GM21723 (cell line): ENCODE data around the gene AFDN.

Source experiments
- ATAC-seq: cut with Tn5 transposase; IDR thresholded peaks from one replicate; pipeline ENCODE4 v1.9.1; 2021; ENCODE audit warnings: mild to moderate bottlenecking, moderate library complexity; ENCODE audit not compliant: unreplicated experiment

The AFDN gene

DNA sequence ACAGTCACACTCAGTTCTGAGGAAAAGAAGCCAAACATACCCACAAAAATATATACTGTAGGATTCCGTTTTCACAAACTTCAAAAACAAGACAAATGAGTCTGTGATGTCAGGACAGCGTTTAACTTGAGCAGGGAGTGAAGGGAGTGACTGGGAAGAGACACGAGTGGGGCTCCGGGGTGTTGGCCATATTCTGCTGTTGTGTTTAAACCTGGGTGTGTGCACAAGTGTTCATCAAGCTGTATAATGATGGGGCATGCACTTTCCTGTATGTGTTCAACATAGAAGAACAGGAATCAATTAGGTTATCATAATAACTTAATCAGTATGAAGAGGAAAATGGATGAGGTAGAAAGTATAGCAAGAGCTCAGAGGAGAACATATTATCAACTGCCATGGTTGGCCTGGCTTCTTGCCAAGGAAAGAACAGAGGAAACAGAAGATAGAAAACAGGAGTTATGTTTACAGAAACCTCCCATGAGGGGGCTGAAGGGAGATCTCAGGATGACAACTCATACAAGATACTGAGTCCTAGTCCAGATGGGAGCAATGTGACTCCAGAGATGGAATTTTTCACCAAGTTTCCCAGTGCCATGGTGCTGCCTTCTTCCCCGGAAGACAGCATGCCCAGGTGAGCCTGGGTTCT is 15.1 kb upstream of the AFDN start:
- no peak for ATAC-seq

DNA sequence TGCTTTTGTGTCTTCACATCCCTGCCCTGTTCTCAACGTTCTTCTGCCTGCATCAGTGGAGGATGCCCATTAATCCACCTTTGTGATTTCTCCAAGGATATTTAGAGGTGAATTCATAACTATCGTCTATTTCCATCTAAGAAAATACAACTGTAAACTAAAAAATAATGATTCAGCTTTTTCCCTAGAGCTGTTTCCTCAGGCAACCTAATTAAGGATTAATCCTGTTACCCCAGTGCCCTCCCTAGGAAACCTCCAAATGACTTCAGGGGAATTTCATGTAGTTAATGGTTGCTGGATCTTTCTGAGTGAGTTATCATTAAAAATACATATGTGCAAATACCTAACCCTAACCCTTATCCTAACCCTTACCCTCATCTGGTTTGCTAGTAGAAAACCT is 14.6 kb upstream of the AFDN start:
- no peak for ATAC-seq

DNA sequence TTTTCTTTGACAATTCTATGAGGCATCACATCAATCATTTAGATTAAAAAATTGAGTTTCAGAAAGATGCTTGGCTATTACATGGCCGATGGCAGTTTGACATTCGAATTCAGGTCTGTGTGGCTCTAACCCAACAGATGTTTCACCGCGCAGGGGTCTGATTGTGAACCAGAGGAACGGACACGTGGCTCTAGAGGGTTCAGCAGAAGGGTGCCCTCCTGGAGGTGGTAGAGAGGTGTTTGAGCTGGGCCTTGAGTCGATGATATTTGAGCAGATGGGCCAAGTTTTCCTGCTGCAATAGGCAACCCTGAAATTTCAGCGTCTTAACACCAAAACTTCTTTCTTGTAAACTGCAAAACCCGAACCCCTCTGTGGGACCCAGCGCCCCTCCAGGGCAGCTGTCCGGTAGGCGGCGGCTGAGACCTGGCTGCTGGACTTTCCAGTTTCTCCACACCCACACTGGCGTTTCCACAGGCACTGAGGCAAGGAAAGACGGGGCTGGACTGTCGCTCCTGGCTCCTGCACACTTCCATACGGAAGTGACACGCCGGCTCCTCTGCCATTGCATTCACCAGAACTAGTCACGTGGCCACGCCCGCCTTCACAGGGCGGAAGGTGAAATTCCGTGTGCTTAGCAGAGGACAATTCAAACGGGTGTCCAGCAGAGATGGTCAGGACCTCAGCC is 11.3 kb upstream of the AFDN start:
- no peak for ATAC-seq

DNA sequence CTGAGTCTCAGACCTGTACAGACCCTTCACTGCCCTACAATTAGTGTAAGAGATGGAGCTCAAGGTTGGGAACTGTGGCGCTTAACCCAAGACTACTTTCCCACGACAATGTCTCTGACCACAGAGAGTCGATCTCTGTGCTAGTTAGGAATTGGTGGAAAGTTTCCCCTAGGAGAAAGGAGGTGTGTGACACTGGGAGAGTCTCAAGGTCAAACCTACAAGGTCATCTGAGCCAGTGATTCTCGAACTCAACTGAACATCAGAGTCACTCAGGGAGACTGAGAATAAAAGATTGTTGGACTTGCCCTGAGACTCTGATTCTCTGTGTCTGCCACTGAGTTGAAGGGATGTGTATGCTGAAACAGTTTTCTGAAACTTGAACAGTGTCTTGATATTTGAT is 9.7 kb upstream of the AFDN start:
- no peak for ATAC-seq

DNA sequence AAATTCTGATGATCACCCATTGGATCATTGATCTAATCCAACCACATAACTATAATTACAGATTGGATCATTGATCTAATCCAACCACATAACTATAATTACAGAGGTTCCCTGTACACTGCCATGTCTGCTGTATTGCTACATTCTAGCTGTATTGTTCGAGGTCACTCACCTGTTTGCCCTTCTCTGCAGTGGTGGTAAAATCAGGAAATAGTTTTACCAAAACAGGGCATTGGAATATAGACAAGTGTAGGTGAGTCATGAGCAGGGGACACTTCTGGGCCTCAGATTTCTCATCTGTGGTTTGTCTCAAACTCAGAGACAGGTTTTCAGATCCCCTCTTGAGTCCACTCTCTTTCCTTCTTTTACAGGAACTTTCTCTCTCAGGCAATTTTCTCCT is 9.0 kb upstream of the AFDN start:
- no peak for ATAC-seq

DNA sequence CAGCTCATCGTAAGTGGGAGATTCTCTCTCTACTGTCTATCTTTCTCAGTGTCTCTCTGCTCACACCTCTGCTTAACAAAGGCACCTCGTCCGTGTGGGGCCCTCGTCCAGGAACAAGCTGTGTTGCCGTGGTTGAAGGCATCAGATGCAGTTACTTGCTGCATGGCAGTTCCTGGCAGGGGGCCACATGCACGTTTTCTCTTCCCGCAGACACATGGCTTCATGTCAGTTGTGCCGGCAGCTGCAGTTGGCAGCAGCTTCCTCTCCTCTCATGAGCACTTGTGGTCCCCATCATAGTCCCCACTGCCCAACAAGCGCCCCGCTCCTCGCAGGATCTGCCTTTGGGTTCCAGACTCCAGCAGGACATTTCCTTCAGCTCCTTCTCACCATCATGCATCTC is 7.1 kb upstream of the AFDN start:
- ATAC-seq: no peak

DNA sequence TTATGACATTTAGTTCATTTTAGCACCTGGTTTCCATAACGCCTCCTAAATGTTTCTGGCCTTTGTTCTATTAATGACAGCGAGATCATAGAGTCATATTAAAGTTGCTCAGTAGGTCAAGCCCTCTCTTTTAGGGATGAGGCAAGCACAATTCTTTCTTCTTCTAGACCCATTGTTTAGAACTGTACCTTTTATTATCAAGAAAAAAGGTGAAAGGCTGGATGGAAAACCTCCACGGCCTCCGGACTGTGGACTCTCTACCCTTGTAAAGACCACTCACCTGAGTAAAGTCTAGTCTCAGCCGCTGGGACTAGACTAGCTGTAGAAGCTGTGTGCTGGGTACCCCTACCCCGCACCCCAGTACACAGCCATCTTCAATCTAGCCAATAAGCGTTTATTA is 6.0 kb upstream of the AFDN start:
- ATAC-seq: no peak

DNA sequence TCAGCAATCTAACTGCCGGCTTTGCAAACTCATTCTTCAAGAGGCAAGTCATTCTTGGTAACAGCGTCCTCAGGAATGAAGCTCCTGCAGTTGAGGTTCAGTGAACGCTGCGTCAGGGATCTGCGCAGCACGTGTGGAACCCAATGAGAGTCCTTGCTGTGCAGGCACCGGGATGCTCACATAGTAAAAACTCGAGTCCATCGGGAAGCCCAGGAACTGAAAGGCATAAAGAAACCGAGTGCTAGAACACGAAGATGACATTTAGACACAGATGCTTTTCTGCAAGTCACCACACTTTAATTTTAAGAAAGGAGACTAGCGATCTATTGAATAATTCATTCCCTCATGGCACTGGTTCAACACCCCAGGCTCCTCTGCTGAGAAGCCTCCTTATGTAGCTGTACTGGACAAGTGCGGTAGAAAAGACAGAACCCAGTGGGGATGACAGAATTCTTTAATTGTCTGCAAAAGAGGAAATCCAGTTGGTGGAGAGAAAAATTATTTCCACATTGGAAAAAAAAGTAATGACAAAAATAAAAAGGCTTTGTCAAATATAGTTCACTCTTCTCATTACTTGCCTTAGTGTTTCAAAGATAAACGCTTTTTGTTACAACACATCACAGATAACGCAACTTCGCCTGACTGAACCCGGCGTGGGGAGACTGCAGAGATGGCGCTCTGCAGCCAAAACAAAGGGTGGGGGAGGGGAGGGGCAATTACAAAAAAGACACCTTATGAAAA is 1.9 kb upstream of the AFDN start:
- ATAC-seq: no peak

DNA sequence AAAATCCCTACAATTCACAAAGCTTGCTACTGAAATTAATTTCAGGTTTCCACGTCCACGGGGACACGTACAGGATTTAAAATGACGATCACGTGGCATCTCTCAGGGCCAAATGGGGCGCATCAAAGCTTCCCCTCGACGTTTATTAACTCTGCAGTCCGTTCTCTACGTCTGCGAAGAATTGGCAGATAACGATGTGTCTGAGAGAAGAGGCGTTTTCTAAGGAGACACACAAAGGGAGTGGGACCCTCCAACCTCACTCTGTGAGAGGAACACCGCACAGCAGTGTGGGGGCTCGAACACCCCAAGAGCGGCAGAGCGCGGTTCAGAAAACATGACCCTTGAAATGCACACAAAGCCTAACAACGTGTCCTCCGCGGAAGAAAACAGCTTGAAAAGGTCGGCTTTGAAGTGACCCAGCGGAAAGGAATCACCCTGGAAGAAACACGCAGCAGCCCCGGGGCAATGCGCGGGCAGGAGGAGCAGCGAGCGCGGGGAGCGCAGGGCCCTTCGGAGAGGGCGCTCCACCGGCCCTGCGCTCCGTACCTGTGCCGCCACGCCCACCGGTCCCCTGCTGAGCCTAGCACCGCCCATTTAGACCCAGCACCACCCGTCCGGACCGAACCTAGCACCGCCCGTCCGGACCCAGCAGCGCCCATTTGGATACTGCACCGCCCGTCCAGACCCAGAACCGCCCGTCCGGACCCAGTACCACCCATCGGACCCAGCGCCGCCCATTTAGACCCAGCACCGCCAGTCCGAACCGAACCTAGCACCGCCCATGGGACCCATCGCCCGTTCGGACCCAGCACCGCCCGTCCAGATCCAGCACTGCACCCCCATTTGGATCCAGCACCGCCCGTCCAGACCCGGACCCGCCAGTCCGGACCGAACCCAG is 1.1 kb upstream of the AFDN start:
- ATAC-seq: peak; percentile 30

DNA sequence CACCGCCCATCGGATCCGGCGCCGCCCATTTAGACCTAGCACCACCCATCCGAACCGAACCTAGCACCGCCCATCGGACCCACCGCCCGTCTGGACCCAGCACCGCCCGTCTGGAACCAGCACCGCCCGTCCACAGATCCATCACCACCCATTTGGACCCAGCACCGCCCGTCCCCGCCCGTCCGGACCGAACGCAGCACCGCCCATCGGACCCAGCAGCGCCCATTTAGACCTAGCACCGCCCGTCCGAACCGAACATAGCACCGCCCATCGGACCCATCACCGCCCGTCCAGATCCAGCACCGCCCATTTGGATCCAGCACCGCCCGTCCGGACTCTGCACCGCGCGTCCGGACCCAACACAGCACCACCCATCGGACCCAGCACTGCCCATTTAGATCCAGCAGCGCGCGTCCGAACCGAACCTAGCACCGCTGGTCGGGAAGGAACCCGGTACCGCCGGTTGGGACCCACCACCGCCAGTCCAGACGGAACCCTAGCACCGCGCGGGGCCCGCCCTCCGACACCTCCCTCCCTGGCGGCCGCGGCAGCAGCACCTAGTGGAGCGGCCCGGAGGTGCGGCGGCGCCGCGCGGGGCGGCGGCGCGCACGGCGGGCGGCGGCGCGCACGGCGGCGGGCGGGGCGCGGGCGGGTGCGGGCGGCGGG is 348 bp upstream of the AFDN start:
- ATAC-seq: peak; percentile 62

DNA sequence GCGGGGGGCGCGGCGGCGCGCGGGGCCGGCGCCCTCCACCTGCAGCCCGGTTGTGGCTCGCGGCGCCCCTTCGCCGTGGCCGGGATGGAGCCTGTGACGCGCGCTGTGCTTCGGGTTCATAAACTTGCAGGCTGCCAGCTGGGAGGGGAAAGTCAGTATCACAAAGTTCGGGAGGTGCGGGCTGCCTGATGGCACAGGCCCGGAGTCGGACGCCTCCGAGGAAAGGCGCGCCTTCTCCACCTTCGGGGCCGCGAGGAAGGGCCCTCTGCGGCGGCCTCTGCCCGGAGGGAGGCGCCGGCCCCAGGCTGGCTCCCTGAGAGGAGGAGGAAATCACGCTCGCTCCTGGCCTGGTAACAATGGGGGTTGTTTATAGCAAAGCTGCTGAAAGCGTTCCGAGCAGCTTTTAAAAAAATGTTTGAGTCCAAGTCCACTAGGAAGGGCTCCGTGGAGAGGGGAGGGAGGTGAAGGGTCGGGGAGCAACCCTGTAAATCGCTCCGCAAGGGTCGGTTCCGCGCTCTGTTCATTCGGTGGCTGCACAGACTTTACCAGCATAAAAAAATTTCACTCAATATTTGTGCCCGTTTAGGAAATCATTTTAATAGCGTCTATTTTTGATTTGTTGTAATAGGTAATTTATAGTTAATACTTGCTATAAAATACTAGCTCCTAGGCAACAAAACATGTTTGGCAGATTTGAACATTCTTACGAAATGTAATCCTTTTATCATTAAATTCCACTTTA is 1.0 kb downstream of the AFDN start:
- peak; percentile 43 for ATAC-seq

DNA sequence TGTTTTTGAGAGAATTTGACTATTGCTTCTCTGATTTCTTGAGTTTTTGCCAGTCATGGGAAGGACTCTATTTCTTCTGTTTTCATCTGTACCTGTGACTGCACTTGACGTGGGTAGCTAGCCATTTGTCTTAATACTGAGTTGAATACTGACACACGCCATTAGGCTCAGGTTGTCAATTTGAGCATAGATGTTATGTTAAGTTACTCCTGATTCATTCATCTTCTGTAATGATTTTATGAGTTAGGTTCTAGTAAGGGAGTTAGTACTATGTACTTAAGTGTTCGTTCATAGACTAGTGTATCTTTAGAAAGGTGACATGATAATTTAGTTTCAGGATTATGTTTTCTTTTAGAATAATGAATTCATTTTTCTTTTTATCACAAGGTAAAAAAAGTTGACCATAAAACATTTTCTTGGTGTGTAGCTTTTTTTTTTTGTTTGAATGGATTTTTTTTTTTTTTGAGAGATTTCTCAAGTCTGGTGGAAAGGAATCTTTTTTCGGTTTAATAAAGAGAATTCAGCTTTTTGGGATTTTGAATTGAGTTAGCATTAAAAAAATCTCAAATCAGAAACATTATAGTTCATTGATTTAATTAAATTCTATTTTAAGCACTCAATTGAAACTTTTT is 1.7 kb downstream of the AFDN start:
- ATAC-seq: no peak

DNA sequence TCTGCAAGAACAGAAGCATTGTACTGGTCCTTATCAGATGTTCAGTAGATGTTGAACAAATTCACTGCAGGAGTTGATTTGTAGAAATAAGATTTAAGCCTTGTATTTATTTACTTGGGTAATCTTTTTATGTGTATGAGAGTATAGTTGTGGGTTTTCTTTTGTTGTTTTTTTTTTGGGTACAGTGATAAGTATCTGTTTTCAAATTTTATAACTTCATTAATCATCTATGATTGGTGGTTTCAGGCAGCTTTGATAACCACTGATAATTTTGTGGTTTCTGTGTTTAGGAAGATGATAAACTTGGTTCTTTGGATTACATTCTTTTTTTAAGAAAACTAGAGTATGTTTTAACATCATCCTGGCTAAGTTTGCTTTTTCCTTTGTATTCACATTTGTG is 2.8 kb downstream of the AFDN start:
- no peak for ATAC-seq

DNA sequence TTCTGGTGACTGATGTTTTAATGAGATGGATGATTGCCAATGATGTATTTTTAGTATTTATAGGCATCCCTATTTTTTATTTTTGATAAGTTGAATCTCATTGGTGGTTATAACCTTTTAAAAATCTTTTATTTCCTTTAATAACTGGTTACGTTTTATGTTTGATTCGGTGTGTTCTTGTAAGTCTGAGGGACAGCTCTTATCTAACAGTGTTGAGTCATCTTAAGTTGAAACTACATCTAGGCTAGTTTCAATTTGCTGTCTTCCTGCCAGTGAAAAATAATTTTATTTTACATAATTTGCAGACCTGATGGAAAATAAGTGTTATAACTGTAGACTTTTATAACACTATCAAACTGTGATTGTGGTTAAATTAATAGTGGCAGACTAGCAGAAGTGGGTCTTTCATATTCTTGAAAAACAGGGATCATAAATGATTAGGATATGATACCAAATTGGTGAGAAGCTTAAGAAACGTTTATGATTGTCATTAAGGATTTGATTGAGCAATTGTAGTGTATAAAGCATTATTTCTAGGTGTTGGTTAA is 4.6 kb downstream of the AFDN start:
- no peak for ATAC-seq

DNA sequence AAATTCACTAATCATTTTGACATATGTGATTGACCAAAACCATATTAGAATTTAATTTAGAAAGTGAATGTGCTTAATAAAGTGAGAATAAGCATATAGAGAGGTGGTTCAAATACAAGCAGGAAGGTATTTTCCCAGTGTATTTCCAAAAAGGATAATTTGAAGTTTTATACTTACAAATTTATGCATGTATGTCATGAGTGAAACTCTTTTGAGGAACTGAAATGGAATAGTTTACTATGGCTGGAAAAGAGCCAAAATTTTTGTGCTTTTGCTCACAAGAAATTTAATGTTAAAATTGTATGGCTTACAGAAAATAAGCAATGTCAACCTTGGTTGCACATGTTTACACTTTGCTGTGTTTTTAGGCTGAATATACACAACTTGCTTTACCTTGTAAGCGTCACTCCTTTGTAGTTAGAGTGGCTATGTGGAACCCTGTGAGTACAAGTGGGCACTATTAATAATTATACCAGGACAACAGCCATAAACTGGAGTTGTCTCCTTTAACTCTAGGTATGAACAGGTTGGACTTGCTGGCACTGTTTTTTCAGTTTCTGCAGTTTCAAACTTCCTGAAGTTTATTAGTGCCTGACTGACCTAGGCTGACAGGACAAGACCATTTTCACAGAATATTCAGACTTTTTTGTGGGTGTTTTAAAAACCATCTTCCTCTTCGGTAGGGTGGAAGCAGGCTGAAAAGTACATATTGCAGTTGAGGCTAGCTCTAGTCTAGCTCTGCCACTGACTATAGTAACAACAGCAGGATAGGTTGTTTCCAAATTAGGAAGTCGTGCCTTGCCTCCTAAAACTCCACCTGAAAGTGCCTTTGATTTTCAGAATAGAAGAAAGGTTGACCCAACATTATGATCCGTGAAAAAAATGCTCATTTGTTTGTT is 6.0 kb downstream of the AFDN start:
- ATAC-seq: peak; percentile 52

DNA sequence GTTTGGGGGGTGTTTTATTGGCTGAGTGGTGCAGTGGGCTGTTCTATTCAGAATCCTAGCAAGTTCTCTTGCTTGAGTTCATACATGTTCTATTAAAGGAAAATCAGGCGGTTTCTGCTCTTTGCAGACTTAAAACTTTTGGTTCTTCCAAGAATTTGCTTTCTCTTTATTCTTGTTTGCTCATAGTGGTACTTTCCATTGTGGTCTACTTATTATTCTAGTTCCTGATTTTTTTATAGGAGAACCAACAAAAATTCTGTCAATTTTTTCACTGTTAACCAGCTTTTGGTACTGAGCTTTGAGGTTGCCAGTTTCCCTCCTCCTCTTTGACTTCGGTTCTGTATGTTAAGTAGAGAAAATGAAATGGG is 6.7 kb downstream of the AFDN start:
- peak; percentile 28 for ATAC-seq

DNA sequence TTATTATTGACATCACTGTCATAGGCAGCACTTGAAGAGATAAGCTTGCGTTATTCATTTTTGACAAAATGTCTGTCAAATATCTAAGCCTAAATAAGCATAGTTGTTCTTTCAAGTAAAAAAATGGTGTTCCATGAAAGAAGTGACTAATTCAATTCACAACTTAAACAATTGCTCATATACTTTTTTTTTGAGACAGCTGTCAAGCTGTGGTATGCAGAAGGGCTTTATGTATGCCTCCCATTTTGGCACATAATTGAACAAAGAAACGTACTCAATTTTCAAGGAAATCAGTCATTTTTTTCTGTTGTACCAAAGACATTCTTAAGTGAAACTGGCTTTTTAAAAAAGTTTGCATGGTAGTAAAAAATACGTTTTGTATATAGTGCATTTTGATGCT is 8.5 kb downstream of the AFDN start:
- ATAC-seq: no peak

DNA sequence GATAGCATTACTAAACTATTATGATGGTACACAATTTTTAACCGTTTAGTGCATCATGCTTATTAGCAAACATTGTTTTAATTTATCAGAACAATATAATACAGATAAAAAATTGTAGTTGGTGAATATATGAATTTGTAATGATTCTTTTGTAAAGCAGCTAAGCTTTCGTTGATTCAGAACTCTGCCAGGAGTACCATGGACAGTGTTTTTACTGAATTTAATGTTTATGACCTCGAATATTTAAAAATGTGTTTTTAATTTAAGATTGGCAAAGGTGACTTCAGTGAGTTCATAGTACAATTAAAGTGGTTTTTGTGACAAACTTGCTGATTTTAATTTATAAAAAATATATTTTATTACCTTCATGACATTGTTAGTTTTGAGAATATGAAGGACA is 10.0 kb downstream of the AFDN start:
- no peak for ATAC-seq
